Parathyroid adenoma (tissue), 2 donors: Measurements from ENCODE around the gene FRRS1L.

Experiments used
- H2AFZ ChIP-seq: fragments of 300-600 bp; sonication (generic); one replicate; pipeline ENCODE4 v1.7.0; 2017; ENCODE audit warnings: antibody characterized with exemption, mild to moderate bottlenecking
- H3K27ac ChIP-seq: fragments of 300-600 bp; sonication (generic); one replicate; pipeline ENCODE4 v1.7.0; 2017
- H3K27me3 ChIP-seq: fragments of 300-600 bp; sonication (generic); one replicate; pipeline ENCODE4 v1.7.0; 2017; ENCODE audit warnings: low read length; ENCODE audit not compliant: control insufficient read depth, insufficient read depth
- H3K36me3 ChIP-seq: fragments of 300-600 bp; sonication (generic); one replicate; pipeline ENCODE4 v1.7.0; 2017; ENCODE audit warnings: low read length; ENCODE audit not compliant: control insufficient read depth, insufficient read depth
- H3K4me1 ChIP-seq: fragments of 300-600 bp; sonication (generic); one replicate; pipeline ENCODE4 v1.7.0; 2017; ENCODE audit warnings: control low read depth
- H3K4me2 ChIP-seq: fragments of 300-600 bp; sonication (generic); one replicate; pipeline ENCODE4 v1.7.0; 2017; ENCODE audit warnings: low read length
- H3K4me3 ChIP-seq: fragments of 300-600 bp; sonication (generic); one replicate; pipeline ENCODE4 v1.7.0; 2017; ENCODE audit warnings: low read depth, low read length
- H3K79me2 ChIP-seq: fragments of 300-600 bp; sonication (generic); one replicate; pipeline ENCODE4 v1.7.0; 2017; ENCODE audit warnings: control low read depth
- H3K9ac ChIP-seq: fragments of 300-600 bp; sonication (generic); one replicate; pipeline ENCODE4 v1.7.0; 2017; ENCODE audit warnings: mild to moderate bottlenecking
- H3K9me3 ChIP-seq: fragments of 300-600 bp; sonication (generic); one replicate; pipeline ENCODE4 v1.7.0; 2017; ENCODE audit warnings: low read length; ENCODE audit not compliant: control insufficient read depth
- TF ChIP-seq, protein P1 (sequence below): fragments of 300-600 bp; sonication (generic); IDR thresholded peaks from one replicate; pipeline ENCODE4 v1.7.0; 2017; ENCODE audit warnings: antibody characterized with exemption, mild to moderate bottlenecking
- donor health status: primary hyperparathyroidism.

Gene FRRS1L

DNA sequence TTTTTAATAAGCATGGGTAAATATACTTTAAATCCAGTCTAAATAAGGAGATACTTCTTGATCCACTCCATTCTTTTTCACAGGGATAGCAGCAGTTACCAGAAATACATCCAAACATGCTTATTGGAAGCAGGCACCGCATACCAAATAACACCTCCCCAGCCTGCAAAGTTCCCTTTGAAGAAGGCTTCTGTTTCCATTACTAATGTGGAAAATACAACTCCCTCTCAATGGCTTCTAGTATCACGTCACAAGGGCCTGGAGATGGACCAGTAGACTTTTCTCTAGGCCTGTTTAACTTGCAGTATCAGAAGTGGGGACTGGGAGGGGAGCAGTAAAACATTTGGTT, 68.1 kb downstream of the FRRS1L start:
- Histone ChIP-seq H3K79me2 (peaks cover 20% of the 10 kb centered on the region), H3K4me1 (peaks cover 8% of the 10 kb centered on the region), H3K9ac (no peak overlapping the region), H3K27me3 (no peaks in the 10 kb centered on the region), H3K4me3 (peak overlapping the region; percentile 7), H3K27ac (peak overlapping the region; percentile 63), H2AFZ (no peak overlapping the region), H3K4me2 (peak overlapping the region; percentile 23), H3K9me3 (no peaks in the 10 kb centered on the region), H3K36me3 (no peaks in the 10 kb centered on the region)
- TF ChIP-seq, protein P1, sequence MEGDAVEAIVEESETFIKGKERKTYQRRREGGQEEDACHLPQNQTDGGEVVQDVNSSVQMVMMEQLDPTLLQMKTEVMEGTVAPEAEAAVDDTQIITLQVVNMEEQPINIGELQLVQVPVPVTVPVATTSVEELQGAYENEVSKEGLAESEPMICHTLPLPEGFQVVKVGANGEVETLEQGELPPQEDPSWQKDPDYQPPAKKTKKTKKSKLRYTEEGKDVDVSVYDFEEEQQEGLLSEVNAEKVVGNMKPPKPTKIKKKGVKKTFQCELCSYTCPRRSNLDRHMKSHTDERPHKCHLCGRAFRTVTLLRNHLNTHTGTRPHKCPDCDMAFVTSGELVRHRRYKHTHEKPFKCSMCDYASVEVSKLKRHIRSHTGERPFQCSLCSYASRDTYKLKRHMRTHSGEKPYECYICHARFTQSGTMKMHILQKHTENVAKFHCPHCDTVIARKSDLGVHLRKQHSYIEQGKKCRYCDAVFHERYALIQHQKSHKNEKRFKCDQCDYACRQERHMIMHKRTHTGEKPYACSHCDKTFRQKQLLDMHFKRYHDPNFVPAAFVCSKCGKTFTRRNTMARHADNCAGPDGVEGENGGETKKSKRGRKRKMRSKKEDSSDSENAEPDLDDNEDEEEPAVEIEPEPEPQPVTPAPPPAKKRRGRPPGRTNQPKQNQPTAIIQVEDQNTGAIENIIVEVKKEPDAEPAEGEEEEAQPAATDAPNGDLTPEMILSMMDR = no peak

DNA sequence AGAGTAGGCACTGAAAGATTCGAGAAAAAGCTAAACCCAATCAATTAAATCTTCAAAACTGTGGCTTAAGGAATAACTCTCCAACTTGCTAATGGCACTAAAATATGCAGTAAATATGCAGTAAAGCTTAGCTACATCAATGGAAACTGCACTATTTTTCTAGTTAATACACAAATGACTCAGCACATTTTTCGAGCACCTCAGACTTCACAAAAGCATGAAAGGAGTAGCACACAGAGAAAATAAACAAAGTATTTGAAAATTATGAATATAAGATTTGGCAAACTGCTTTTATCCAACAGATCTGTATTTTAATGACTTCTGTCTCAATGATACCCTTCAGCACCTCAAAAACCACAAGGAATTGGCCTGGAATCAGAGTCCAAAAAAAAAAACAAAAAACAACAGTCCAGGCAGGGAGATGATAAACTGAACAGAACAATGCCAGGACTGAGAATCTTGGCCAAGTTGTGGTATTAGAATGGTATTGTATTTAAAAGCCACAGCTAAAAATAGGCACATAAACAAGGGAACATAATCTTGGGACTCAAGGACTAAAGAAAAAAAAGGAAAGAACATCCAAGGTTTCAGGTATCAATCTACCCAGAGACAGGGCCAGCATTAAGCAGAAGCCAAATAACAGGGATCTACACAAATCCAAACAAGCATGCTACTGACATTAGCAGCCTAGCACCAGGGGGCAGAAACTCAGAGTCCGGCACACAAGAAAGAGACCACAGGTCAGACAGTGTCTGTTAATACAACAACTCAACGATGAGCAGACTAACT, 68.7 kb downstream of the FRRS1L start:
- H3K4me2 ChIP-seq = peak overlapping the region; percentile 32
- TF ChIP-seq, protein P1 = no peak
- peak overlapping the region; percentile 24 for H3K4me3 ChIP-seq
- peak overlapping the region; percentile 63 for H3K27ac ChIP-seq
- H3K79me2 ChIP-seq = peaks cover 15% of the 10 kb centered on the region
- H3K36me3 ChIP-seq = no peaks in the 10 kb centered on the region
- H3K27me3 ChIP-seq = no peaks in the 10 kb centered on the region
- no peak overlapping the region for H3K9ac ChIP-seq
- H2AFZ ChIP-seq = no peak overlapping the region
- H3K9me3 ChIP-seq = no peaks in the 10 kb centered on the region
- H3K4me1 ChIP-seq = peaks cover 8% of the 10 kb centered on the region

DNA sequence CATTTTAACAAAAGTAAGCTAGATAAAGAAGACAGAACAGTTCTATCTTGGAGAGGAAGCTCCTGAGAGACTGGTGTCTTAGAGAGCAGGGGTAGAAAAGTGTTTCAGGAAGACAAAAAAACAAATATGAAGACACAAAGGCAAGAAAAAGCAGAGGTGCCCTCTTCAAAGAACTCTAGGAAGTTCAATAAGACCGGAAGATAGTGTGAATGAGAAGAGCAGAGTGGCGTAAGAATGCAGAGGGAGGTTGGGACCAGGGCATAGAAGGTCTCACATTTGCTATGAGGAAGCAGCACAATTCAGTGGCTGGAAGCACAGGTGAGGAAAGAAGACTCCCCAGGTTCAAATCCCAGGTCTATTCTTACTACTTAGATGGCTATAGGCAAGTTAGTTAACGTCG, 69.9 kb downstream of the FRRS1L start:
- H3K9me3 ChIP-seq = no peaks in the 10 kb centered on the region
- H3K79me2 ChIP-seq = peaks cover 11% of the 10 kb centered on the region
- peaks cover 8% of the 10 kb centered on the region for H3K4me1 ChIP-seq
- TF ChIP-seq, protein P1 = no peak
- no peak overlapping the region for H2AFZ ChIP-seq
- no peak overlapping the region for H3K4me2 ChIP-seq
- H3K9ac ChIP-seq = no peak overlapping the region
- no peak overlapping the region for H3K4me3 ChIP-seq
- H3K27me3 ChIP-seq = no peaks in the 10 kb centered on the region
- H3K27ac ChIP-seq = no peak overlapping the region
- no peaks in the 10 kb centered on the region for H3K36me3 ChIP-seq

DNA sequence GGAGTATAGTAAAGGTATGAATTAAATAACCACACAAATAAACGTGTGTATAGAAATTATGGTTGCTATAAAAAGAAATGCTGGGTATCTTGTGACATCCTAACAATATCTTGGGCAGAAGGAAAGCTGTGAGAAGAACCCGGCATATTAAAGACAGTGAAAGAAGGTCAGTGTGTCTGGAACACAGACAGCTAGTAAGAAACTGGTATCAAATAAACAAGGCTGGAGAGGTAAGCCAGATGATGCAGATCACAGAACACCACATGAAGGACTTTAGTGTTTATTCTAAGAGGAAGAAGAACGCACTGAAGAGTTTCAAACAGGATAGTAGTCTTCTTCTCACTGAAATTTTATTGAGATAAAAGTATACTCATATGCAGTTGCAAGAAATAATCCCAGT, 71.7 kb downstream of the FRRS1L start:
- no peak overlapping the region for H3K4me2 ChIP-seq
- TF ChIP-seq, protein P1 = no peak
- no peaks in the 10 kb centered on the region for H3K9me3 ChIP-seq
- H3K27me3 ChIP-seq = no peaks in the 10 kb centered on the region
- no peak overlapping the region for H3K9ac ChIP-seq
- no peak overlapping the region for H3K4me3 ChIP-seq
- H2AFZ ChIP-seq = no peak overlapping the region
- no peaks in the 10 kb centered on the region for H3K36me3 ChIP-seq
- H3K27ac ChIP-seq = no peak overlapping the region
- peaks cover 8% of the 10 kb centered on the region for H3K4me1 ChIP-seq
- peaks cover 11% of the 10 kb centered on the region for H3K79me2 ChIP-seq

DNA sequence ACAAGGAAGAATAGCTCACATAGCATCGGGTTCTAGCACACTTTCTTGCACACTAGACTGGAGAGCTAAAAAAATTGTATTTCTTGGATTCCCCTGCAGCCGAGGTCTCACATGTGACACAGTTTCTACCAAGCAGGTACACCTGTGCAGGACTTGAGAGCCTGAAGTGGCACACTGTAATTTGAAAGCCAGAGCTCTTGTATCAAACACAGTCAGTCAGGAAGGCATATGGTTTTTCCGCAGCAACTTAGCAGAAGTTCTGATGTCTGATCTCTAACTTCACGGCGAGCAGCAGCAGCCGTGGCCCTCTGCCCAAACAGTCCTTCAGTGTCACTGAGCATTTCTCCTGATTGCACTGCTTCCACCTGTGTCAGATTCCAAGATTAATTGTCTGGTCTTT, 72.8 kb downstream of the FRRS1L start:
- H3K4me2 ChIP-seq = no peak overlapping the region
- H3K27me3 ChIP-seq = no peaks in the 10 kb centered on the region
- no peak overlapping the region for H2AFZ ChIP-seq
- H3K27ac ChIP-seq = no peak overlapping the region
- peaks cover 7% of the 10 kb centered on the region for H3K4me1 ChIP-seq
- no peaks in the 10 kb centered on the region for H3K9me3 ChIP-seq
- H3K4me3 ChIP-seq = no peak overlapping the region
- no peak overlapping the region for H3K9ac ChIP-seq
- peaks cover 15% of the 10 kb centered on the region for H3K79me2 ChIP-seq
- no peaks in the 10 kb centered on the region for H3K36me3 ChIP-seq
- TF ChIP-seq, protein P1 = no peak
